Femur (tissue), 1 donor: ENCODE measurements around the gene ABHD10.

Experiments
- DNase-seq: peaks from one replicate; pipeline ENCODE4 v3.0.0-alpha.2; 2017

ABHD10 gene

GRCh38 chr3:111967068-111967467, 11.8 kb upstream of the ABHD10 start:
- DNase-seq = no peak

GRCh38 chr3:111967651-111968274, 11.1 kb upstream of the ABHD10 start:
- DNase-seq = peak; percentile 86

- no peak for DNase-seq
These were observed 10.3 kb upstream of the ABHD10 start for GRCh38 chr3:111968319-111969054.

- DNase-seq = no peak
These were observed 8.4 kb upstream of the ABHD10 start for GRCh38 chr3:111970376-111970775.

- no peak for DNase-seq
These were observed 7.2 kb upstream of the ABHD10 start for GRCh38 chr3:111971533-111972130.

- no peak for DNase-seq
These were observed 5.9 kb upstream of the ABHD10 start for GRCh38 chr3:111972891-111973290.

GRCh38 chr3:111975131-111975530, 3.7 kb upstream of the ABHD10 start:
- no peak for DNase-seq

GRCh38 chr3:111976254-111976653, 2.6 kb upstream of the ABHD10 start:
- DNase-seq = no peak

GRCh38 chr3:111979434-111980038, 710 bp downstream of the ABHD10 start:
- DNase-seq = no peak

- no peak for DNase-seq
These were observed 2.1 kb downstream of the ABHD10 start for GRCh38 chr3:111980716-111981456.

- no peak for DNase-seq
These were observed 2.6 kb downstream of the ABHD10 start for GRCh38 chr3:111981457-111981763.

GRCh38 chr3:111984636-111985298, 5.9 kb downstream of the ABHD10 start:
- no peak for DNase-seq

- no peak for DNase-seq
These were observed 8.0 kb downstream of the ABHD10 start for GRCh38 chr3:111986800-111987199.

- DNase-seq = no peak
These were observed 10.3 kb downstream of the ABHD10 start for GRCh38 chr3:111989061-111989678.

- no peak for DNase-seq
These were observed 14.2 kb downstream of the ABHD10 start for GRCh38 chr3:111993038-111993437.

GRCh38 chr3:111998636-111999483, 20.0 kb downstream of the ABHD10 start, which contains the start of gene TAGLN3:
Gene TAGLN3, plus strand, starts transcription at chr3:111998922. Its CDS starts 501 bp downstream, at chr3:111999423.
- DNase-seq = peak; percentile 46

- DNase-seq = no peak
These were observed 20.9 kb downstream of the ABHD10 start for GRCh38 chr3:111999484-112000324.

GRCh38 chr3:112000367-112000771, 21.5 kb downstream of the ABHD10 start:
- DNase-seq = no peak

GRCh38 chr3:112000966-112001365, 22.1 kb downstream of the ABHD10 start:
- no peak for DNase-seq

- DNase-seq = no peak
These were observed 22.7 kb downstream of the ABHD10 start for GRCh38 chr3:112001526-112001925.
